A673 (cell line): ENCODE data around the gene FRMD4B. TPM values are rescaled to one million over a fixed set of nuclear protein-coding genes. Genes with fewer than 3 reads are reported as not detected.

Experiments
- BruUV-seq: library from RNA; stranded (reverse); fragments of 400-500 nt; replicated peaks from 2 replicates; lab custom pipeline; 2021; lab: Mats Ljungman, UMichigan
- CTCF ChIA-PET: fragments of 300-600 bp; sonication (Branson Sonifier 250); formaldehyde crosslinking; loops from one replicate; lab custom pipeline; 2022; ENCODE audit warnings: antibody characterized with exemption; lab: Charles Lee
- POLR2A ChIA-PET: fragments of 300-600 bp; sonication (Branson Sonifier 250); formaldehyde crosslinking; loops from one replicate; lab custom pipeline; 2022; ENCODE audit warnings: antibody characterized with exemption; ENCODE audit not compliant: low non-redundant PET; lab: Charles Lee
- DNase-seq: peaks from one replicate; pipeline ENCODE4 v3.0.0-alpha.2; 2015; ENCODE audit warnings: low spot score
- H3K27ac ChIP-seq: fragments of 200-600 bp; sonication (generic); 2 replicates; pipeline ENCODE4 v1.5.1; 2016; ENCODE audit warnings: mixed run types, low read depth, mild to moderate bottlenecking, mixed read lengths, antibody characterized with exemption, low read length; ENCODE audit not compliant: poor library complexity, severe bottlenecking
- H3K27me3 ChIP-seq: fragments of 200-600 bp; sonication (generic); replicated peaks from 2 replicates; pipeline ENCODE4 v1.6.1; 2017; ENCODE audit warnings: mixed run types, low read depth, mild to moderate bottlenecking, mixed read lengths, antibody characterized with exemption, low read length; ENCODE audit not compliant: insufficient read depth, poor library complexity
- H3K36me3 ChIP-seq: fragments of 200-600 bp; sonication (generic); 2 replicates; pipeline ENCODE4 v1.6.1; 2016; ENCODE audit warnings: mixed run types, mild to moderate bottlenecking, mixed read lengths, antibody characterized with exemption, low read length; ENCODE audit not compliant: insufficient read depth, poor library complexity, severe bottlenecking
- H3K4me1 ChIP-seq: fragments of 200-600 bp; sonication (generic); 2 replicates; pipeline ENCODE4 v1.6.1; 2017; ENCODE audit warnings: mixed run types, mild to moderate bottlenecking, mixed read lengths, antibody characterized with exemption, low read length; ENCODE audit not compliant: insufficient read depth, poor library complexity, severe bottlenecking
- H3K4me3 ChIP-seq: fragments of 200-600 bp; sonication (generic); 2 replicates; pipeline ENCODE4 v1.5.1; 2016; ENCODE audit warnings: low read depth, mixed run types, mild to moderate bottlenecking, mixed read lengths, low read length; ENCODE audit not compliant: poor library complexity, severe bottlenecking
- H3K9me3 ChIP-seq: fragments of 200-600 bp; sonication (generic); 2 replicates; pipeline ENCODE4 v1.6.1; 2016; ENCODE audit warnings: mixed run types, low read depth, mild to moderate bottlenecking, mixed read lengths, antibody characterized with exemption, low read length; ENCODE audit not compliant: poor library complexity, severe bottlenecking
- CTCF ChIP-seq: fragments of 300-800, 200-600 bp; sonication (generic); conservative IDR thresholded peaks from 2 replicates; pipeline ENCODE4 v1.5.1; 2017; ENCODE audit warnings: low read depth, mild to moderate bottlenecking, antibody characterized with exemption, low read length, moderate library complexity, mixed read lengths
- EZH2 ChIP-seq: fragments of 200-600 bp; sonication (generic); IDR thresholded peaks from 2 replicates; pipeline ENCODE4 v1.6.1; 2017; ENCODE audit warnings: borderline replicate concordance, low read depth, mild to moderate bottlenecking, mixed read lengths, antibody characterized with exemption, low read length; ENCODE audit not compliant: poor library complexity, severe bottlenecking
- intact Hi-C: fragments of 100-400 bp; cut with micrococcal nuclease; formaldehyde crosslinking; loops from one replicate; pipeline ENCODE4 v1.10.0; 2022; ENCODE audit not compliant: unreplicated experiment
- total RNA-seq: library from RNA; stranded (reverse); gene quantifications from 2 replicates; pipeline ENCODE4 v1.2.3, GENCODE V29; 2021

The FRMD4B gene
- total RNA-seq, 1 experiment from 2014 or later: 0.21 TPM

GRCh38 chr3:69403454-69403853, 17.6 kb upstream of the FRMD4B start:
- no TSS peak for BruUV-seq
- DNase-seq: no peak
- no peak overlapping the region for H3K4me3 ChIP-seq
- H3K36me3 ChIP-seq: no peaks in the 10 kb centered on the region
- TF ChIP-seq EZH2 (no peak), CTCF (no peak)
- intact Hi-C loops: no loop called here
- H3K9me3 ChIP-seq: no peaks in the 10 kb centered on the region
- H3K27ac ChIP-seq: no peak overlapping the region
- CTCF ChIA-PET: no interaction called here
- POLR2A ChIA-PET: no interaction called here
- H3K4me1 ChIP-seq: no peaks in the 10 kb centered on the region
- H3K27me3 ChIP-seq: no peaks in the 10 kb centered on the region

GRCh38 chr3:69400683-69401082, 14.8 kb upstream of the FRMD4B start:
- no TSS peak for BruUV-seq
- H3K27me3 ChIP-seq: no peaks in the 10 kb centered on the region
- intact Hi-C loops: no loop called here
- POLR2A ChIA-PET: no interaction called here
- H3K9me3 ChIP-seq: no peaks in the 10 kb centered on the region
- H3K36me3 ChIP-seq: no peaks in the 10 kb centered on the region
- DNase-seq: no peak
- H3K4me1 ChIP-seq: no peaks in the 10 kb centered on the region
- H3K27ac ChIP-seq: no peak overlapping the region
- H3K4me3 ChIP-seq: no peak overlapping the region
- no peak for TF ChIP-seq CTCF
- TF ChIP-seq EZH2: no peak
- CTCF ChIA-PET: no interaction called here

DNA sequence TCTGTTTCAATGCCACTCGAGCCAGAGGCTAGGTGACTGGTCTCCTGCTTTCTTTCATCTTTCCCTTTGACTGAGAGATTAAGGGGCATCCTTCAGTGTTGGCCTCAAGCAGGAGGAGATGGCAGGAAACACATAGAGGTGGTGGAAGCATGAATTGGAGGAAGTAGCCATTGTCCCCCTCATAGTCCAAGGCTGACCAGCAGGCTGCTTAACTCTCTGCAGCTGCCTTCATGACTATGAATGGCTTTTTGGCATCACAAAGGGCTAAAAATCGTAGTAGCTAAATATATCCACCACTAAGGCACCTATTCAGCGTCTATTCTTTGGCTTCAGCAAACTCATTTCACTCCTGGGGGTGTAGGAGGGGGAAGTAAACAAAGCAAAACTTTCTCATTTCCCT, 7.0 kb upstream of the FRMD4B start:
- DNase-seq: no peak
- ChIA-PET POLR2A (no interaction called here), CTCF (no interaction called here)
- Histone ChIP-seq H3K27me3 (no peaks in the 10 kb centered on the region), H3K27ac (no peak overlapping the region), H3K4me3 (no peak overlapping the region), H3K4me1 (no peaks in the 10 kb centered on the region), H3K9me3 (no peaks in the 10 kb centered on the region), H3K36me3 (no peaks in the 10 kb centered on the region)
- BruUV-seq: no TSS peak
- intact Hi-C loops: no loop called here
- TF ChIP-seq CTCF: no peak
- no peak for TF ChIP-seq EZH2

- TF ChIP-seq EZH2: no peak
- no peak for TF ChIP-seq CTCF
- no peaks in the 10 kb centered on the region for H3K27me3 ChIP-seq
- H3K9me3 ChIP-seq: no peaks in the 10 kb centered on the region
- no peaks in the 10 kb centered on the region for H3K36me3 ChIP-seq
- DNase-seq: no peak
- BruUV-seq: no TSS peak
- no peaks in the 10 kb centered on the region for H3K4me1 ChIP-seq
- H3K27ac ChIP-seq: no peak overlapping the region
- POLR2A ChIA-PET: no interaction called here
- CTCF ChIA-PET: no interaction called here
- intact Hi-C loops: no loop called here
- H3K4me3 ChIP-seq: no peak overlapping the region
Measured at GRCh38 chr3:69392415-69392814, 6.5 kb upstream of the FRMD4B start.
